DMS153 (cell line): Measurements from ENCODE around the gene STAG1.
"Not testable (repeated sequence)": the region's sequence is repeated elsewhere in the genome, so short reads cannot be mapped to it uniquely, and the experiment has no call there.

Experiments used
- DNase-seq: peaks from one replicate; lab custom pipeline; 2025; lab: John Stamatoyannopoulos, UW

The STAG1 gene

GRCh38 chr3:136752172-136752421 is at the start of gene STAG1:
STAG1 (minus strand) TSS chr3:136752378; CDS start chr3:136630898, 121,480 bp downstream.
- DNase-seq: no peak

- not testable (repeated sequence) for DNase-seq
These were observed 49.0 kb upstream of the STAG1 start for GRCh38 chr3:136801146-136801545.

- no peak for DNase-seq
These were observed 40.6 kb upstream of the STAG1 start for GRCh38 chr3:136792556-136793330.

GRCh38 chr3:136790786-136791185 is 38.6 kb upstream of the STAG1 start:
- no peak for DNase-seq

GRCh38 chr3:136789976-136790375 is 37.8 kb upstream of the STAG1 start:
- no peak for DNase-seq

GRCh38 chr3:136788154-136788553 is 36.0 kb upstream of the STAG1 start:
- DNase-seq: no peak

GRCh38 chr3:136787349-136787748 is 35.2 kb upstream of the STAG1 start:
- no peak for DNase-seq

GRCh38 chr3:136783708-136784191 is 31.6 kb upstream of the STAG1 start:
- no peak for DNase-seq

GRCh38 chr3:136780741-136781140 is 28.6 kb upstream of the STAG1 start:
- no peak for DNase-seq

- no peak for DNase-seq
These were observed 26.7 kb upstream of the STAG1 start for GRCh38 chr3:136778865-136779264.

GRCh38 chr3:136772709-136773108 is 20.5 kb upstream of the STAG1 start:
- no peak for DNase-seq

- not testable (repeated sequence) for DNase-seq
These were observed 6.3 kb upstream of the STAG1 start for GRCh38 chr3:136758160-136759102.

GRCh38 chr3:136755192-136755591 is 3.0 kb upstream of the STAG1 start:
- DNase-seq: no peak

- DNase-seq: no peak
These were observed 1.3 kb upstream of the STAG1 start for GRCh38 chr3:136753326-136753939.

- DNase-seq: peak; percentile 97
These were observed 496 bp upstream of the STAG1 start for GRCh38 chr3:136752422-136753325.

- peak; percentile 70 for DNase-seq
These were observed 634 bp downstream of the STAG1 start for GRCh38 chr3:136751316-136752171.

- no peak for DNase-seq
These were observed 1.3 kb downstream of the STAG1 start for GRCh38 chr3:136750897-136751315.

GRCh38 chr3:136750209-136750896 is 1.8 kb downstream of the STAG1 start:
- no peak for DNase-seq

- not testable (repeated sequence) for DNase-seq
These were observed 2.6 kb downstream of the STAG1 start for GRCh38 chr3:136749602-136750001.

GRCh38 chr3:136749091-136749490 is 3.1 kb downstream of the STAG1 start:
- no peak for DNase-seq
